HepG2 (cell line): ENCODE measurements around the gene RLN3. TPM values are rescaled to one million over a fixed set of nuclear protein-coding genes. Genes with fewer than 3 reads are reported as not detected.

Source experiments
- ATF7-NPFF ChIP-seq: sonication (generic); formaldehyde crosslinking; IDR thresholded peaks from 2 replicates; pipeline ENCODE4 v1.8.1; 2023; ENCODE audit warnings: mild to moderate bottlenecking, low read depth, missing genetic modification reagents, moderate library complexity
- FOXK1 ChIP-seq: sonication (generic); formaldehyde crosslinking; IDR thresholded peaks from 2 replicates; pipeline ENCODE4 v1.4.0; 2020; ENCODE audit warnings: low read depth, missing genetic modification reagents, borderline replicate concordance
- FUBP1 ChIP-seq: sonication (generic); formaldehyde crosslinking; IDR thresholded peaks from 2 replicates; pipeline ENCODE4 v1.5.1; 2020; ENCODE audit warnings: missing genetic modification reagents, mild to moderate bottlenecking, borderline replicate concordance
- GPN1 ChIP-seq: sonication (generic); formaldehyde crosslinking; IDR thresholded peaks from 2 replicates; pipeline ENCODE4 v1.5.1; 2020; ENCODE audit warnings: missing genetic modification reagents, borderline replicate concordance
- HMG20B ChIP-seq: conservative IDR thresholded peaks from 2 replicates; pipeline ENCODE4 v1.6.1; 2016; ENCODE audit warnings: missing genetic modification reagents, missing compliant biosample characterization
- KAT7 ChIP-seq: IDR thresholded peaks from 2 replicates; pipeline ENCODE4 v1.6.1; 2018; ENCODE audit warnings: borderline replicate concordance, missing compliant biosample characterization
- NCOA2 ChIP-seq: sonication (generic); formaldehyde crosslinking; IDR thresholded peaks from 2 replicates; pipeline ENCODE4 v1.8.0; 2022; ENCODE audit warnings: inconsistent platforms
- NR2F6 ChIP-seq, 2 experiments: IDR thresholded peaks; 2 replicates each; pipeline ENCODE4 v1.6.1; 2016; ENCODE audit warnings: antibody characterized with exemption in 1 of 2, mild to moderate bottlenecking in 1 of 2
- REXO4 ChIP-seq: sonication (generic); formaldehyde crosslinking; IDR thresholded peaks from 2 replicates; pipeline ENCODE4 v1.8.0; 2022; ENCODE audit warnings: missing genetic modification reagents, mild to moderate bottlenecking, borderline replicate concordance
- SMARCC2 ChIP-seq: fragments of 450-650 bp; IDR thresholded peaks from 2 replicates; pipeline ENCODE4 v1.6.1; 2017; ENCODE audit warnings: antibody characterized with exemption, mild to moderate bottlenecking
- SRSF9 ChIP-seq: fragments of 200-400 bp; formaldehyde crosslinking; IDR thresholded peaks from 2 replicates; pipeline ENCODE4 v1.6.1; 2018; ENCODE audit warnings: borderline replicate concordance, mild to moderate bottlenecking, low read depth, low read length; ENCODE audit not compliant: insufficient read depth, poor library complexity, severe bottlenecking
- TCF12 ChIP-seq, 2 experiments: fragments of 450-650 bp in 1 of 2; sonication (generic) in 1 of 2; formaldehyde crosslinking in 1 of 2; IDR thresholded peaks; 2 replicates each; pipeline versions ENCODE4 v1.6.1 to v1.8.0; 2017 to 2022; ENCODE audit warnings: antibody characterized with exemption in 1 of 2, mild to moderate bottlenecking in 1 of 2, missing genetic modification reagents in 1 of 2, moderate library complexity in 1 of 2
- THYN1 ChIP-seq: sonication (generic); formaldehyde crosslinking; IDR thresholded peaks from 2 replicates; pipeline ENCODE4 v1.8.1; 2023; ENCODE audit warnings: low read depth, mild to moderate bottlenecking, moderate library complexity, missing genetic modification reagents, borderline replicate concordance
- ZBTB42 ChIP-seq: sonication (generic); formaldehyde crosslinking; IDR thresholded peaks from 2 replicates; pipeline ENCODE4 v1.5.0; 2020; ENCODE audit warnings: mild to moderate bottlenecking, missing genetic modification reagents
- ZEB1 ChIP-seq: IDR thresholded peaks from 2 replicates; pipeline ENCODE4 v1.6.1; 2012; ENCODE audit warnings: mild to moderate bottlenecking, low read depth, inconsistent platforms; ENCODE audit not compliant: insufficient replicate concordance
- ZNF12 ChIP-seq: sonication (generic); formaldehyde crosslinking; IDR thresholded peaks from 2 replicates; pipeline ENCODE4 v1.5.0; 2020; ENCODE audit warnings: missing genetic modification reagents
- ZNF260 ChIP-seq: sonication (generic); formaldehyde crosslinking; IDR thresholded peaks from 2 replicates; pipeline ENCODE4 v1.4.0; 2020; ENCODE audit warnings: missing genetic modification reagents, low read depth, mild to moderate bottlenecking, borderline replicate concordance
- ZNF337 ChIP-seq: sonication (generic); formaldehyde crosslinking; IDR thresholded peaks from 2 replicates; pipeline ENCODE4 v1.5.1; 2020; ENCODE audit warnings: missing genetic modification reagents, low read depth, mild to moderate bottlenecking, borderline replicate concordance
- ZNF383 ChIP-seq: sonication (generic); formaldehyde crosslinking; IDR thresholded peaks from 2 replicates; pipeline ENCODE4 v1.4.0; 2020; ENCODE audit warnings: missing genetic modification reagents, mild to moderate bottlenecking, borderline replicate concordance
- ZNF512 ChIP-seq: sonication (generic); formaldehyde crosslinking; IDR thresholded peaks from 2 replicates; pipeline ENCODE4 v1.4.0; 2020; ENCODE audit warnings: mild to moderate bottlenecking, missing genetic modification reagents
- ZNF550 ChIP-seq: sonication (generic); formaldehyde crosslinking; IDR thresholded peaks from 2 replicates; pipeline ENCODE4 v1.4.0; 2020; ENCODE audit warnings: mild to moderate bottlenecking, missing genetic modification reagents, borderline replicate concordance
- ZNF562 ChIP-seq: sonication (generic); formaldehyde crosslinking; IDR thresholded peaks from 2 replicates; pipeline ENCODE4 v1.8.0; 2022; ENCODE audit warnings: missing genetic modification reagents, borderline replicate concordance
- ZNF883 ChIP-seq: sonication (generic); formaldehyde crosslinking; IDR thresholded peaks from 2 replicates; pipeline ENCODE4 v1.5.1; 2020; ENCODE audit warnings: mild to moderate bottlenecking, missing genetic modification reagents; ENCODE audit errors: not compliant biosample characterization
- ZNF891 ChIP-seq: sonication (generic); formaldehyde crosslinking; IDR thresholded peaks from 2 replicates; pipeline ENCODE4 v1.5.0; 2020; ENCODE audit warnings: mild to moderate bottlenecking, missing genetic modification reagents
- polyA plus RNA-seq, 8 experiments: library from polyadenylated mRNA; depleted of rRNA in 3 of 8; stranded (reverse) in 7 of 8; unstranded in 1 of 8; fragments of >200 nt; fragmentation: Illumina TruSeq in 4 of 8; extraction: Trizol in 4 of 8; gene quantifications; 2 replicates each; pipeline versions ENCODE4 v1.2.1 to v1.2.3, GENCODE V29; 2011 to 2016; ENCODE audit warnings: low read depth in 4 of 8, missing spikeins in 1 of 8, mixed read lengths in 1 of 8; ENCODE audit not compliant: insufficient read depth in 1 of 8
- total RNA-seq, 5 experiments: library from RNA; depleted of rRNA; stranded (reverse); fragments of >200 nt; fragmentation: Illumina TruSeq; extraction: Trizol; gene quantifications; 2 replicates each; pipeline ENCODE4 v1.2.3, GENCODE V29; 2016; ENCODE audit warnings: low read depth in 1 of 5
- TF ChIP-seq, protein P1 (sequence below): sonication (generic); formaldehyde crosslinking; IDR thresholded peaks from 2 replicates; pipeline ENCODE4 v1.8.0; 2022; ENCODE audit warnings: missing genetic modification reagents, low read depth, mild to moderate bottlenecking, borderline replicate concordance

RLN3 gene
- total and polyA plus RNA-seq, 2 of the 13 experiments (the other 11 are each of a cell fraction or from before 2014, with no cell fraction given) = not detected

GRCh38 chr19:14006766-14007562 lies 21.0 kb upstream of the RLN3 start (continued):
- TF ChIP-seq KAT7 (CRISPR knock-in tag) = no peak; the same call in 1 of the 2 replicates
- 0 out of 2 replicates have a peak, but pooled peaks have one; percentile 19 for TF ChIP-seq ZNF383 (CRISPR knock-in tag)
- peak; percentile 22; the same call in 1 of the 2 replicates for TF ChIP-seq ZNF891 (CRISPR knock-in tag)
- TF ChIP-seq NCOA2 (CRISPR knock-in tag) = peak; percentile 26; the same call in 1 of the 2 replicates
- TF ChIP-seq ZNF337 (CRISPR knock-in tag) = no peak
- TF ChIP-seq FOXK1 (CRISPR knock-in tag) = 0 out of 2 replicates have a peak, but pooled peaks have one; percentile 49
- no peak for TF ChIP-seq ZNF12 (CRISPR knock-in tag)
- TF ChIP-seq SMARCC2 = no peak
- peak; percentile 65; the same call in 1 of the 2 replicates for TF ChIP-seq HMG20B (CRISPR knock-in tag)
- no peak for TF ChIP-seq SRSF9
- no peak for TF ChIP-seq ZNF562 (CRISPR knock-in tag)
- no peak for TF ChIP-seq ZEB1
- TF ChIP-seq THYN1 (CRISPR knock-in tag) = no peak
- peak; percentile 27; the same call in 1 of the 2 replicates for TF ChIP-seq ATF7-NPFF (CRISPR knock-in tag)
- no peak for TF ChIP-seq NR2F6 (IDR thresholded peaks at IDR 0.05)
- TF ChIP-seq NR2F6 (CRISPR knock-in tag; IDR thresholded peaks at IDR 0.05) = no peak
- no peak for TF ChIP-seq REXO4 (CRISPR knock-in tag)
- TF ChIP-seq ZNF260 (CRISPR knock-in tag) = no peak
- peak; percentile 91 for TF ChIP-seq ZNF883 (CRISPR knock-in tag)
- TF ChIP-seq GPN1 = peak; percentile 71; the same call in 1 of the 2 replicates
- TF ChIP-seq ZNF550 (CRISPR knock-in tag) = no peak
- TF ChIP-seq ZBTB42 = no peak
- TF ChIP-seq TCF12 (IDR thresholded peaks at IDR 0.05) = no peak
- no peak; the same call in 1 of the 2 replicates for TF ChIP-seq TCF12 (CRISPR knock-in tag; IDR thresholded peaks at IDR 0.05)
- no peak for TF ChIP-seq ZNF512 (CRISPR knock-in tag)
- TF ChIP-seq FUBP1 (CRISPR knock-in tag) = no peak
- TF ChIP-seq, protein P1, sequence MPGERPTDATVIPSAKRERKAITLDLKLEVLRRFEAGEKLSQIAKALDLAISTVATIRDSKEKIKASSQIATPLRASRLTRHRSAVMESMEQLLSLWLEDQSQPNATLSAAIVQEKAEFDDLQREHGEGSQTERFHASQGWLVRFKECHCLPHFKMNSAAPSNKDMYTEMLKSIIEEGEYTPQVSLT (CRISPR knock-in tag) = no peak
